ENCODE results near the gene PASD1.

PASD1 gene

DNA sequence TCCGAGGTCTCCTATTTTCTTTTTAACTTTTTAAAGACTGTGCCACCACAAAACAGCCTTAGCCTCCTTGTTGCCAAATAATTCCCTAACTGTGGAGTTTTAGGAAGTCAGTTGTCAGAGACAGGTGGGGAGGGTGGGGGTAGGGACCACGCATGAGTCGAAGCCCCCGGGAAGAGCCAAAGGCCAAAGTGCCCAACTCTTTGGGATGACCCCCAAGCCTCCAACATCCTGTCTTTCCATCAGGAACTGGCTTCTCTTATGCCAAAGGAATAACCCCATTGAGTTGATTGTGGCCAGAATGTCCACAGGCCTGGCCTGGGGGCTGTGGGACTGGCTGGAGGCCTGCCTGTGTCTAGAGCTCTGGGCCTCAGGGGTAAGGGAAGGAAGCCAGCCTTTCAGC lies 137.6 kb downstream of the PASD1 start:
- DNase-seq (ENCODE audit: extremely low read depth in 1 of 2, low read depth in 1 of 2): no peak

DNA sequence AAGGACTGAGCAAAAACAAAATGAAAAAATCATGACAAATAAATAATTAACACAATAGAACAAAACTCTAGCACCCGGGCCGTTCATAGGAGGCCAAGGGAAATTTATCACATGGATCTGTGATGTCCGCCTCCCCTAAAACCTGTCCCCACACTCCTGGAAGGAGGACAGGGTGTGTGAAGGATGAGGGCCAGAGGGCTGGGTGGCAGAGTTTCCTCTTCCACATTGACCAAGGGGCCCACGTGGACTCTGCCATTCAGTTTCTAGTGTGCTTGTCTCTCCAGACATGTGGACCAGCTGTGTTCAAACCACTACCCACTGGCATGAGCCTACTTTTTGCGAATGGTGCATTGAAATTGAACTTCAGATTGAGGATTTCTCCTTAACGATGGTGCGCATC lies 138.1 kb downstream of the PASD1 start:
- no peak for DNase-seq (ENCODE audit: extremely low read depth in 1 of 2, low read depth in 1 of 2)

DNA sequence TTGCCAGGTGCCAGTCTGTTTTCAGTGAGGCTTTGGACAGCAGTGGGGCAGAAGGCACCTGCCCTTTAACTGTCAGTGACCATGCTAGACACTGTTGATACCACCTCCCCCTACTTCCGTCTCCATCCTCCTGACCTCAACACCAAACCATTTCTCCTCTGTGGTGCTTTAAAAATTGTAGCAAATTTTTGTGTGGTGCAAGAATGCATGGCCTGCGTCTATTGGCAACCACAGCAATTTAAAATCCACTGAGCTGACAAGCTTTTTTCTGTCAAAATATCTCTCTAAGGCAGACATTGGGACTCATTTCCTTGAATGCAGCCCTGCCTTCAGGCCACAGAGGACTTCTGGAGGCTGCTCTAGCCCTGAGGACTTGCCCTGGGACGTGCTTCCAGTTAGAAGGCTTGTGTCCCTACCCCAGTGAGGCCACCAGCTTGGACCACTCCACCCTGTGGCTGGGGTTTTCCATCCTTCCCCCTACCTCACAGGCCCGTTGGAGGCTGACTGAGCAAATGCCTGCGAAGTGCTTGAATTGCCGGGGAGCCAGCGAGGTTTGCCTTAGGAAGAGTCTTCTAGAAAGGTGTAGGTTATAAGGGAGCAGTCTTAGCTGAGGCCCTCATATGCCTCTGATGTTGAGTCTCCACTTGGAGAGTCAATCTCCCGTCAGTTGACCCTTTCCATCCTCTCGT lies 138.7 kb downstream of the PASD1 start:
- no peak for DNase-seq (ENCODE audit: extremely low read depth in 1 of 2, low read depth in 1 of 2)

DNA sequence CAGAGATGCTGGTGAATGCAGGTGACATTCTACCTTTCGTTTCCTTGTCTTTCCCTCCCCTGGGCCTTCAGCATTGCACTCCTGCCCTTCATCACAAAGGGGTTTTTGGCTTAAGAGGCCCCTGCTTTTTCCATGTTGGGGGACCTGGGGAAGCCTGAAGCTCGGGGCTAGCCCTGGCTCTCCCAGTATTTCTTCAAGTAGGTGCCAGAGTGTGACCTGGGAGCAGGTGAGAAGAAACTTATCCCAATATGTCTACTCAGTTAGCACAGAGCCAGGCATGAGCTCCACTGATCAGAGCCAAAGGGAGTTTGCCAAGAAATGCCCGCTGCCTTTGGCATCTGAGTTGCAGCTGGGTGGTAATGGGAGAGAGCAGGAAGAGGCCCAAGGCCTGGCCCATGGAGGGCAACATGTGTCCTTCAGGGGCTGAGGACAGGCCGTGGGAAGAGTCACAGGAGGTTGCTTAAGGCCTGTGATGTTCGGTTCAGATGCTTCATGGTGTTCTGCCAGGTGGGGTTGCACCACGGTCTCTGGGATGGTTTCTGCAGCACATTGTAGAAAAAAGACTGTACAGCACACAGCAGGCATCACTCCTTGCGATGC lies 139.4 kb downstream of the PASD1 start:
- DNase-seq (ENCODE audit: extremely low read depth in 1 of 2, low read depth in 1 of 2): no peak

DNA sequence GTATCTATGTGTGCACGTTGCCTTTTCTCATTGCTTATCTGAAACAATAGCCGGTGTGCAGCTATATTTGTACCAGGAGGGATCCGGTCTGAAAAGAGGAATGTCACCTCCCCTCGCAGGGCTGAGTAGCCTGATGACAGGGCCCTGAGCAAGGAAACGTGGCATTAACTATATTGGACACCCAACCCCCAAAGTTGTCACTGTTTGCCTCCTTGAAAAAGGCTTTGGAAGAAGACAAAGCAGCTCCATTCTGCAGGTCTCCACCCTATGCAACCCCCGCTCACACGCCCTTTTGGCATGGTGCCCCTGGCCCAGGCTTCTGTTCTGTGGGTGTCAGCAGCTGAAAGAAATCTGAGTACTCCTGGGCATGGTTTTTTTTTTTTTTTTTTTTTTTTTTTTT lies 140.0 kb downstream of the PASD1 start:
- no peak for DNase-seq (ENCODE audit: extremely low read depth in 1 of 2, low read depth in 1 of 2)

DNA sequence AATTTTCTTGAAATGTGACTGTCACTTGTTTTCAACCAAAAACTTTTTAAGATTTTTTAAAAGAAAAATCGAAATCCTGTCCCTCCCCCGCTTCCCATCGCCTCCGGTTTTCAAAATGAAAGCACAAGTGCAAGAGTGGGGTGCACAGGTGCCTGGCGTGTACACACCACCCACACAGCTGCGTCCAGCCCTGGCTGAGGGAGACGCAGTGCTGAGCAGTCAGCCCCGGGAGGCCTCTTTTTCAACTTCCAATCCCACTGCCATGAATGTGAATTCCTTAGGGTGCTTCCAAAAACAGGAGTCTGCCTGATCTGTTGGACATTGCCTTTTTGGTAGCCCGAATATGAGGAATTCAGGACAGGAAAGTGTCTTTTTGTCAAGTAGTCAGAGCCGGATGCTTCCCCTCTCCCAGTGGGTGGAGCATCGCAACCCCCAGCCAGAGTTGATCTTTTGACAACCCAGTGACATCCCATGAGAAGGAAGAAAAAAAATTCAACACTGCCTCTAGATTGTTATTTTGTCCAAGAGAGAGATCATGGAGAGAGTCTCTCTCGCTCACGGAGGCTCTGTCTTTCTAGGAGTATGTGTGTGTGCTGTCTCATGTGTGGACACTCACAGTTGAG lies 140.7 kb downstream of the PASD1 start:
- DNase-seq (ENCODE audit: extremely low read depth in 1 of 2, low read depth in 1 of 2): no peak

DNA sequence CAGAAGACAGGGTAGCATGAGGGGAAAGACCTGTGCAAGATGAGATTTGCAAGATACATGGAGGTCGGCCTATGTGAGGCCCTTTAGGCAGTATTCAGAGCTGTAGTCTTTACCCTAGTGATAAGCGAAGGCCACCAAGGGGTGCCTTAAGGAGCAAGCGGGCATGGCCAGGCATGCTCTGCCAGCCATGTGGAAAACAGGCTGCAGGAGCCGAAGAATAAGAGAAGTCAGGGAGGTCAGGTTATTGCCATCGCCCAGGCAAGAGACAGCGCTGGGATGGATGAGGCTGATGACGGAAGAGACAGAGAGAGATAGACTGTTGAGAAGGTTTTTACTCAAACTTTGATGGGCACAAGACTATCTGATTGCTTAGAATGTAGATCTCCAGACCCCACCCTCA lies 145.3 kb downstream of the PASD1 start:
- no peak for DNase-seq (ENCODE audit: extremely low read depth in 1 of 2, low read depth in 1 of 2)

DNA sequence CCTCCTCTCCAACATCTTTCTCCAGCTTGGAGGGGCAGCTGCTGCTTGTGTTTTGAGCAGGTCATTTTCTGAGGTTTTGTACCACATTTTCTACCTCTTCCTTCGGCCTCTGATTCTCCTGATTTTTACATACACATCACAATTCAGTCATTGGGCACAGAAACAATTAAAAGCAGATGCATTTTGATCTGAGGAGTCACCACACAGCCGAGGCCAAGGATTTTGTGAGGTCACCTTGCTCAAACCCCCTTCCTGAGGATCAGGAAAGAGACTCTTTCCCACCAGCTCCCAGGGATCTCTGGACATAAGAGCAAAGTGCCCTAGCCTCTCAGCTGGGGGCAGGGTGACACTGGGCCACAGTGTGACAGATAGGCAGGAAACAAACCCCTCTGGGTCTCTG lies 147.0 kb downstream of the PASD1 start:
- no peak for DNase-seq (ENCODE audit: extremely low read depth in 1 of 2, low read depth in 1 of 2)

DNA sequence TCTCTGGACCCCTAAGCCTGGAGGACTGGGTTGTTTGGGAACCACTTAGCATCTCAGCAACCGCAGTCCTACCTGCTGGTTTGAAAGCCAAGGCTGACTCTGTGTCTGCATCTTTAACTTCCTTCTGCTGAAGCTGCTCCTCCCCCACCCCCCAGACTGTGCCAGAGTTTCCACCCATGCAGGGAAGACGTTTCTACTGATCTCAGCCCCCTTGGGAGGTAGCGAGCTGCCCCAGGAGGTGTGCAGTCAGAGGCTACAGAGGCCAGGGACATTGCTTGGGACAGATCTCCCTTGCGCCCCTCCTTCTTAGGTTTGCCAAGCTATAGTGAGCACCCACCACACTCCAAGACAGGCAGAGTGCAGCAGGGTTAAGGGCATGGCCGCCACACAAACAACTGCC lies 147.7 kb downstream of the PASD1 start:
- DNase-seq (ENCODE audit: extremely low read depth in 1 of 2, low read depth in 1 of 2): no peak

DNA sequence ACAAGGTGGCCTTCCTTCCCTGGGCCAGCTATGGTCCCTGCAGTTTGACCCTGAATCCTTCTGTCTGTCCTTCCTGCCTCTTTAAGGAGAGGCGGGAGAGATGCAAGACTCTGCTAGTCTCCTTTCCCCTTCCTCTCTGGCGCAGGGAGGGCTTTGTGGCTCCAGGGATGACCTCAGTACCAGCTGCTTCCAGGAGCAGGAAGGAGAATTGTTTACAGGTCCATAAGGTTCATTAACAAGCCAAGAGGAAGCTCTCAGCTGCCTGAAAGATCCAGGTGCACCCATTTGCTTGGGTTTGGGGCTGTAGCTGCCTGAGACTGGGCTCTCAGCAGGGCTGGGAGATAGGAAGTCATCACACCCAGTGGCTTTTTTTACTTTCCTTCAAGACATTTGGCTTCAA lies 148.3 kb downstream of the PASD1 start:
- no peak for DNase-seq (ENCODE audit: extremely low read depth in 1 of 2, low read depth in 1 of 2)

DNA sequence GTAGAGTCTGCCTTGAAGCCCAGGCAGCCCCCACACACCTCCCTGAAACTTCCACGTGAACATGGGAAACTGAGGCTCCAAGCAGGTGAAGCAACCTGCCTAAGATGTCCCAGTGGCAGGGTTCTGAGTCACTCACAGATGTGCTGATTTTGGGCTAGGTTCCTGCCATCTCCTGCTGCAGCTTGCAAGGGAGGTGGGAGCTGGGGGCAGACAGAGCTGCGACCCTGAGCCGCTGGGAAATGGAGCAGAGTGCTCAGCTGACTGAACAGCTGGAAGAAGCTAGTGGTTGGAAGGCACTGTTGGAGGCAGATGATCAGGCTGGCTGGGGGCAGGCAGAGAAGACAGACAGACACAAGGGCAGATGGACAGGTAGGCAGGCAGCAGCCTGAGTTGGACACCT lies 148.8 kb downstream of the PASD1 start:
- DNase-seq (ENCODE audit: extremely low read depth in 1 of 2, low read depth in 1 of 2): no peak

DNA sequence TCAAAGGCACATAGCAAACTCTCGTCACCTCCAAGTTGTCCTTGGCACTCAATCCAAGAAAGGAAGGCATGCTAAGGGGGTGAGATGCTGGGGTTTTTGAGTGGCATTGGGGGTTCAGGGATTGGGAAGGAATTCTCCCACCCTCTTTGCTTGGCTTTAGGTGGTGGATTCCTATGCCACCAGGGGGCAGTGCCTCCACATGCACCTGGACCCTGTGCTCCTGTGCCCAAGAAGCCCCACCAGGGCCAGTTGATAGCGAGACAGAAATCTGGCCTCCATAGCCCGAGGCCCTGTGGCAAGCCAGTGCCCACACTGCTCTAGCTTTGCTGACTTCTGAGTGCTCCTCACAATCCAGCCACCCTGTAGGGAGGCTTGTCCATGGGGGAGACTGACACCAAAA lies 150.4 kb downstream of the PASD1 start:
- no peak for DNase-seq (ENCODE audit: extremely low read depth in 1 of 2, low read depth in 1 of 2)

DNA sequence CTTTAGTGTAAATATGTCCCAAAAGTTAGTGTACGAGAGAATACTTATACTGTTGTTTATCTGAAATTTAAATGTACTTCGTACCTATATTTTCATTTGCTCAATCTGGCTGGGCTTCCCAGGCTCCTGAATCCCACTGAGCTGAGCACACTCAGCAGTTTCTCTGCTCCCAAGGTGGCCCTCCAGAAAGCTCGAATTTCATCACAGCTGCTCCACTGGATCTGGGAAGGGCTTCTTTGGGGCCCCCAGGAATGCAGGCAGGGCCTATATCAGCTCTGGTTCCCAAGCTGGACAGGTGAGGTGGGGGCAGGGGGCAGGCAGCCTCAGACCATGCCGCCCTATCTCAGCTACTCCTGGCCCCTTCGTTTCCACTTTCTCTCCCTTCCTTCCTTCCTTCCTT lies 150.9 kb downstream of the PASD1 start:
- no peak for DNase-seq (ENCODE audit: extremely low read depth in 1 of 2, low read depth in 1 of 2)

DNA sequence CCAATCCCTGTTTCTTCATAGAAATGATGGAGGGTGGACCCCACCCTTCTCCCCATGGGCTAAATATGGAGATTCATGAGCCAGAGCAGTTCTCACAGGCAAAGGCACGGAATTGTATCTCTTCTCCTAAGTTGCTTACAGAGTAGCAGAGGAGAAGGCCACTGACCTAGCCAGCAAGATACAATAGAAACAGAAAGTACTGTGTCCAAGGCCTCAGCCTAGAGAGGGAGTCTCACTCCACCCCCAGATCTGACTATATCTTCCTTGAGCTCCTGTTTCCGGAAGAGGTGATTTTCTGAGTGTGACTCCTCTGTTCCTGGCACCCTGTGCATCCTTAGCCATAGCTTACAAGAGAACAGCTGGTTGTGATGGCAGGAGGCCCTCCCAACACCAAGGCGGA lies 152.3 kb downstream of the PASD1 start, which contains the start of gene FATE1:
FATE1 (plus strand) TSS at position 284 of the 400 bp plus-strand sequence; CDS start at position 369, 85 bp downstream.
- no peak for DNase-seq (ENCODE audit: extremely low read depth in 1 of 2, low read depth in 1 of 2)

DNA sequence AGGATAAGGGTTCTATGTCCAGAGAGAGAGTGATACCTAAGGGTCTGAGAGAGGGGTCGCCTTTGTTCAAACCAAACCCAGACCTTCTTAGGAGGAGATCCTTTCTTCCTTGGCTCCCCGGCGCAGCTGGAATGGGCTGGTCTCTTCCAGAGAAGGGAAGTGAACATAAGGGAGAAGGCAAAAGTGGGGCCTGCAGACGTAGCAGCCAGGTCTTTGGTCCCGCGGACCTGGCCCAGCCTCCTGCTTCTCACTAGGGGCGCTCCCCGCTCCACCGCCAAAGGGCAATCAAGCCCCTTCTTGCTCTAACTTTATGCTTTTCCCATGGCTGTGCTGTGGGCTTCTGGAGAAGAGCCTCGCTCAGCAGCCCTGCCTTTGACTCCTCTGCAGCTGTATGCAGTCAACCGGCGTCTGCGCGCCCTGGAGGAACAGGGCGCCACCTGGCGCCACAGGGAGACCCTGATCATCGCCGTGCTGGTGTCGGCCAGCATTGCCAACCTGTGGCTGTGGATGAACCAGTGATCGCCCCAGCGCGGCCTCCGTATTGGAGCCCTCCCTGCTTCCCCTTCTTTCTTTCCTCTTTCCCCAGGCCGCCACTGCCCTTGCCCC lies 158.9 kb downstream of the PASD1 start:
- no peak for DNase-seq (ENCODE audit: extremely low read depth in 1 of 2, low read depth in 1 of 2)

DNA sequence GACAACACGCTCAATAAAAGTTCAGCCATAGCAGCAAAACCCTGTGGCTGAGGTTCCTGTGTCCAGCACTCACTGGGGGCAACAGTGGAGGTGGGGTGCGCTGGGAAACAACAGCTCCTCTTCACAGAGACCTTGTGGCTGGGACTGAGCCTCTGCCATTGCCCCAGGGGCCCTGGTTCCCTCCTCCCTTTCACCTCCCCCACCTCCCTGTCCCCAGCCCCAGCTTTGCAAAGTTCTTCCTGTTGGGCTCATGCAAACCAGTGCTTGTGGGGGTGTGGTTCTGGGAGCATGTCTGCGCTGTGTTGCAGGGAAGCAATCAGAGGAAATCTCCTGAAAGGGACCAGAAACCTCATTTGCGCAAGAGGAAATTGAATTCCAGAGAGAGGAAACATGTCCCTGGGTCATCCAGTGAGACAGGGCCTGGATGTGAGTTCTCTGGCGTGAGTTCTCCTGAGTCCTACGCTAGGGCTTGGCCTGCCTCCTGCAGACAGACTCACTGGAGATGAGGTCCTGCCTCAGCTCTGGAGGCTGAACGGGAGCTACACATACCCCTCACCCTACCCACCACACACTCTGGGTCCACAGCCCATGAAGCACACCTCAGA lies 159.8 kb downstream of the PASD1 start:
- no peak for DNase-seq (ENCODE audit: extremely low read depth in 1 of 2, low read depth in 1 of 2)

DNA sequence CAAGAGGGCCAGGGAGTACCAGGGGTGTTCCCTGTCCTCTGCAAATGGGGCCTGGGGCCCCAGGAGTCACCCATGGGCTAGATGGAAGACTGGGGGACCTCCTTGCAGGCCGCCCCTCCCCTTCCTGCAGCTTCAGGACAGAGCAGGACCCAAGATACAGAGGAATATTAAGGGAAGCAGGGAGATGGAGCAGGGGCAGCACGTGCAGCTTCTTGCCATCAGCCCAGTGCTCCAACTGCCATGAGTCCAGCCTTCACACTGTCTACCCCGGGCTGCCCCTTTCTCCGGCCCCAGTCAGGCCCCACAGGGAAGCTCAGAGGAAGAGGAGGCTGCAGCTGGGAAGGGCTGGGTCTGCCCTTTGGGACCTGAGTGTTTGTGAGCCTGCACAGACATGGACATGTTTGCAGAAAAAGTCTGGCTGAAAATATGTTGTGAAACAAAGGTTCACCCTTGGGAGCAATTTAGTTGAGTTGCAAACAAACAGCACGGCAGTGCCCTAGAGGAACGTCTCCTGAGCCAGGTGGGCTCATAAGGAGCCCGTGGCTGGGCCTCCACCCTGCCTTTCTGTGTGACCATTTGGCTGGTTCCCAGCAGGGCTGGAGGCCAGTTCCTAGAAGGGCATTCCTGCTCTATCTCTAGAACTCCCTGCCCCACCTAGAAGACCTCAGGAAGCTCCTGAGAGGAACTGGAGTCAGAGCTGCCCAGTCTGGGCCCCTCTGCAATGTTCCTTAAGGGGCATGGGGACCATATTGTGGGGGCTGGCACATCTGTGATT lies 161.3 kb downstream of the PASD1 start:
- DNase-seq (ENCODE audit: extremely low read depth in 1 of 2, low read depth in 1 of 2): no peak

DNA sequence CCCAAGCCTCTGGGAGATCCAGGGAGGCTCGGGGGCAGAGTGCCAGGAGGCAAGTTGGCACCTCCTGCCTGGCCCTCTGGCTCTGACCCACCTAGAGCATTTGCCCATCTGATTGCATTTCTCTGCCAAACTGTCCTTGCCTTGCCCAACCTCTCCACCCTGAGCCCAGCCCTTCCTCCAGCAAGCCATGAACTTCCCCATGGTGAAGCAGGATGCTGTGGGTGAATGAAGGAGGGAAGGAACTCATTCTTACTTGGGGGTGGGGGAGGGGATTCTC lies 161.8 kb downstream of the PASD1 start:
- no peak for DNase-seq (ENCODE audit: extremely low read depth in 1 of 2, low read depth in 1 of 2)
